Coronary artery (tissue), 2 donors: Measurements from ENCODE around the gene CRHR1.

ENCODE experiments used
- DNase-seq: peaks from one replicate; pipeline ENCODE4 v3.0.0-alpha.2; 2017; ENCODE audit warnings: low spot score
- H3K27ac ChIP-seq, 2 donors: fragments of 200-600 bp; sonication (generic); one replicate each; pipeline ENCODE4 v1.5.1; 2016 to 2019
- H3K4me3 ChIP-seq: fragments of 200-600 bp; sonication (generic); 2 replicates; pipeline ENCODE4 v1.5.1; 2016; ENCODE audit warnings: mild to moderate bottlenecking, moderate library complexity
- CTCF ChIP-seq: fragments of 200-600 bp; sonication (generic); IDR thresholded peaks from one replicate; pipeline ENCODE4 v1.5.1; 2019; ENCODE audit warnings: antibody characterized with exemption

The CRHR1 gene

GRCh38 chr17:45784293-45784740 lies at the start of gene CRHR1:
Gene CRHR1, plus strand, starts transcription at chr17:45784320. Its CDS starts 225 bp downstream, at chr17:45784545.
- no peak for TF ChIP-seq CTCF
- Histone ChIP-seq H3K4me3 (peak within 1 kb of the TSS; percentile 73), H3K27ac (no peak within 1 kb of the TSS)
- DNase-seq: no peak

GRCh38 chr17:45734598-45734997 lies 49.5 kb upstream of the CRHR1 start:
- TF ChIP-seq CTCF: no peak
- no peak for DNase-seq
- Histone ChIP-seq H3K27ac (no peak overlapping the region), H3K4me3 (no peak overlapping the region)

- DNase-seq: no peak
- no peak for TF ChIP-seq CTCF
- Histone ChIP-seq H3K27ac (no peak overlapping the region), H3K4me3 (no peak overlapping the region)
These were observed 48.6 kb upstream of the CRHR1 start for GRCh38 chr17:45735488-45735887.

- H3K27ac ChIP-seq: no peak overlapping the region
- no peak for DNase-seq
- no peak overlapping the region for H3K4me3 ChIP-seq
- TF ChIP-seq CTCF: no peak
These were observed 44.3 kb upstream of the CRHR1 start for GRCh38 chr17:45739786-45740185.

- Histone ChIP-seq H3K27ac (no peak overlapping the region), H3K4me3 (no peak overlapping the region)
- DNase-seq: no peak
These were observed 43.4 kb upstream of the CRHR1 start for GRCh38 chr17:45740553-45741330.

GRCh38 chr17:45742251-45742650 lies 41.9 kb upstream of the CRHR1 start:
- TF ChIP-seq CTCF: no peak
- Histone ChIP-seq H3K27ac (no peak overlapping the region), H3K4me3 (no peak overlapping the region)
- no peak for DNase-seq

More at GRCh38 chr17:45740553-45741330, 43.4 kb upstream of the CRHR1 start:
- no peak for TF ChIP-seq CTCF
